ENCODE data around the gene KCNMB2.

KCNMB2 gene

DNA sequence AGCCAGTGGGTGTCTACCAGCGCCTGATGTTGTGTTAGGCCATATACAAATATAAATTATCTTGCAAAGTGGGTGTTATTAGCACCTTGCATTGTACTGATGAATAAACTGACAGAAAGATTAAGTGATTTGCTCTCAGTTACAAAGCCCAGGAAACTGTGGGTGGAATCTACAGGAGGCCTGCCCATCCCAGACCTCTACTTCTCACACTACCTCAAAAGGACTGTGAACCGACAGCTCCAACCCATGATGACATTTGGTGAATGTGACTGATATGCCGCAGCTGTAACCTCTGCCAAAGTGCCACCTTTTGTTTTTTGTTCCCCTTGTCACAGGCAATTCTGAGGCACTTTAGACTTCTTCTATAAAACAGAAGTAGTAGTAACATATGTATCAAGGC, 43.7 kb upstream of the KCNMB2 start:
- no peak overlapping the region for H2BK15ac ChIP-seq (ENCODE audit: low read length)
- H3K9ac ChIP-seq (ENCODE audit: low read depth, low read length, poor library complexity): no peak overlapping the region
- WGBS, 2 donors (ENCODE audit: extremely low coverage in 2 of 2, insufficient read length in 2 of 2, insufficient replicate concordance in 1 of 2): no CpG with 5 or more reads among the region's 3 CpGs
- no peak overlapping the region for H3K18ac ChIP-seq (ENCODE audit: low read length)
- H4K8ac ChIP-seq (ENCODE audit: low read depth, low read length): no peak overlapping the region
- no peaks in the 10 kb centered on the region for H3K4me1 ChIP-seq (ENCODE audit: control insufficient read depth in 2 of 2, insufficient read depth in 1 of 2, low read depth in 1 of 2, low read length in 2 of 2)
- H3K9me3 ChIP-seq (replicated peaks in 1 of 2; ENCODE audit: control insufficient read depth in 2 of 2, insufficient read depth in 1 of 2, low read depth in 1 of 2, low read length in 2 of 2): no peaks in the 10 kb centered on the region
- H3K27me3 ChIP-seq (ENCODE audit: control insufficient read depth in 3 of 3, insufficient read depth in 3 of 3, low read depth in 1 of 3, low read length in 3 of 3): no peaks in the 10 kb centered on the region
- no peak overlapping the region for H2BK5ac ChIP-seq (ENCODE audit: low read length)
- no peak overlapping the region for H3K23ac ChIP-seq (ENCODE audit: low read depth, low read length, poor library complexity)
- H4K91ac ChIP-seq (ENCODE audit: low read depth, low read length, poor library complexity): no peak overlapping the region
- H3K36me3 ChIP-seq (replicated peaks in 1 of 2; ENCODE audit: control insufficient read depth in 2 of 2, insufficient read depth in 2 of 2, low read length in 2 of 2): no peaks in the 10 kb centered on the region
- H2AFZ ChIP-seq (ENCODE audit: low read length): no peak overlapping the region
- no peak overlapping the region for H3K4me3 ChIP-seq (ENCODE audit: low read length in 2 of 2)
- no peak overlapping the region for H3K27ac ChIP-seq (replicated peaks; ENCODE audit: low read length)
- no peak overlapping the region for H2AK5ac ChIP-seq (ENCODE audit: low read depth, low read length)
- H3K4ac ChIP-seq (ENCODE audit: low read length): no peak overlapping the region
- H2BK120ac ChIP-seq (ENCODE audit: low read depth, low read length): no peak overlapping the region
- H3K79me1 ChIP-seq (ENCODE audit: low read depth, low read length): no peaks in the 10 kb centered on the region
- DNase-seq (ENCODE audit: low spot score): no peak
- H3K14ac ChIP-seq (ENCODE audit: low read length): no peak overlapping the region
- H3K4me2 ChIP-seq (ENCODE audit: insufficient read depth, low read length, poor library complexity, severe bottlenecking): no peak overlapping the region
- H2BK12ac ChIP-seq (ENCODE audit: low read length): no peak overlapping the region

DNA sequence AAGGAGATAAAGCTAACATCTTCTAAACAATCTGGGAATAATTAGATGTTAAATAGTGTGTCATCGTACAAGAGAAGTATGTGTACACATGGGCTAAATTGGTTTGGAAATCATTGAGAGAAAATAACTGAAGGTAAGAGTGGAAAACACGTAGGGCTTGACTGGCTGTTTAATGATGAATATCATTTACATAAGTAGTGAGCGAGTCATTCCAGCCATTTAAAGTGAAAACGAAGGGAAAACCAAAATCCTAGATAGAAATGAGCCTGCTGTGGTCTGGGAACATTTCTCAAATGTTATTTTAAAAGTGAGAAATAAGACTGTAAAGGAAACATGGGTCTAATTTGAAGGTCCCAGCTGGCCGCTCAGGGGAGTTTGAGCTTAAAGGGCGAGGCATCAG, 41.9 kb upstream of the KCNMB2 start:
- no peak overlapping the region for H3K23ac ChIP-seq (ENCODE audit: low read depth, low read length, poor library complexity)
- no peak overlapping the region for H3K4me2 ChIP-seq (ENCODE audit: insufficient read depth, low read length, poor library complexity, severe bottlenecking)
- no peak overlapping the region for H3K14ac ChIP-seq (ENCODE audit: low read length)
- no peak overlapping the region for H3K9ac ChIP-seq (ENCODE audit: low read depth, low read length, poor library complexity)
- H2BK12ac ChIP-seq (ENCODE audit: low read length): no peak overlapping the region
- H4K91ac ChIP-seq (ENCODE audit: low read depth, low read length, poor library complexity): no peak overlapping the region
- no peaks in the 10 kb centered on the region for H3K79me1 ChIP-seq (ENCODE audit: low read depth, low read length)
- no peak overlapping the region for H2BK120ac ChIP-seq (ENCODE audit: low read depth, low read length)
- no CpG with 5 or more reads among the region's 6 CpGs for WGBS, 2 donors (ENCODE audit: extremely low coverage in 2 of 2, insufficient read length in 2 of 2, insufficient replicate concordance in 1 of 2)
- no peak overlapping the region for H4K8ac ChIP-seq (ENCODE audit: low read depth, low read length)
- H2BK15ac ChIP-seq (ENCODE audit: low read length): no peak overlapping the region
- no peaks in the 10 kb centered on the region for H3K27me3 ChIP-seq (ENCODE audit: control insufficient read depth in 3 of 3, insufficient read depth in 3 of 3, low read depth in 1 of 3, low read length in 3 of 3)
- H3K36me3 ChIP-seq (replicated peaks in 1 of 2; ENCODE audit: control insufficient read depth in 2 of 2, insufficient read depth in 2 of 2, low read length in 2 of 2): no peaks in the 10 kb centered on the region
- no peak overlapping the region for H3K18ac ChIP-seq (ENCODE audit: low read length)
- H3K4ac ChIP-seq (ENCODE audit: low read length): no peak overlapping the region
- no peak overlapping the region for H3K27ac ChIP-seq (replicated peaks; ENCODE audit: low read length)
- no peak overlapping the region for H2BK5ac ChIP-seq (ENCODE audit: low read length)
- H3K9me3 ChIP-seq (replicated peaks in 1 of 2; ENCODE audit: control insufficient read depth in 2 of 2, insufficient read depth in 1 of 2, low read depth in 1 of 2, low read length in 2 of 2): no peaks in the 10 kb centered on the region
- no peaks in the 10 kb centered on the region for H3K4me1 ChIP-seq (ENCODE audit: control insufficient read depth in 2 of 2, insufficient read depth in 1 of 2, low read depth in 1 of 2, low read length in 2 of 2)
- no peak overlapping the region for H2AK5ac ChIP-seq (ENCODE audit: low read depth, low read length)
- no peak for DNase-seq (ENCODE audit: low spot score)
- H2AFZ ChIP-seq (ENCODE audit: low read length): no peak overlapping the region
- H3K4me3 ChIP-seq (ENCODE audit: low read length in 2 of 2): no peak overlapping the region

- Histone ChIP-seq H2AFZ (ENCODE audit: low read length) (no peak overlapping the region), H2BK5ac (ENCODE audit: low read length) (no peak overlapping the region), H3K23ac (ENCODE audit: low read depth, low read length, poor library complexity) (no peak overlapping the region), H3K9me3 (replicated peaks in 1 of 2; ENCODE audit: control insufficient read depth in 2 of 2, insufficient read depth in 1 of 2, low read depth in 1 of 2, low read length in 2 of 2) (no peaks in the 10 kb centered on the region), H2BK120ac (ENCODE audit: low read depth, low read length) (no peak overlapping the region), H3K36me3 (replicated peaks in 1 of 2; ENCODE audit: control insufficient read depth in 2 of 2, insufficient read depth in 2 of 2, low read length in 2 of 2) (no peaks in the 10 kb centered on the region), H3K18ac (ENCODE audit: low read length) (no peak overlapping the region), H3K79me1 (ENCODE audit: low read depth, low read length) (no peaks in the 10 kb centered on the region), H3K4me3 (ENCODE audit: low read length in 2 of 2) (no peak overlapping the region), H2BK15ac (ENCODE audit: low read length) (no peak overlapping the region), H2BK12ac (ENCODE audit: low read length) (no peak overlapping the region), H3K9ac (ENCODE audit: low read depth, low read length, poor library complexity) (no peak overlapping the region), H3K27ac (replicated peaks; ENCODE audit: low read length) (no peak overlapping the region), H3K27me3 (ENCODE audit: control insufficient read depth in 3 of 3, insufficient read depth in 3 of 3, low read depth in 1 of 3, low read length in 3 of 3) (no peaks in the 10 kb centered on the region), H4K8ac (ENCODE audit: low read depth, low read length) (no peak overlapping the region), H3K4me2 (ENCODE audit: insufficient read depth, low read length, poor library complexity, severe bottlenecking) (no peak overlapping the region), H3K4me1 (ENCODE audit: control insufficient read depth in 2 of 2, insufficient read depth in 1 of 2, low read depth in 1 of 2, low read length in 2 of 2) (no peaks in the 10 kb centered on the region), H3K4ac (ENCODE audit: low read length) (no peak overlapping the region), H2AK5ac (ENCODE audit: low read depth, low read length) (no peak overlapping the region), H3K14ac (ENCODE audit: low read length) (no peak overlapping the region), H4K91ac (ENCODE audit: low read depth, low read length, poor library complexity) (no peak overlapping the region)
- no peak for DNase-seq (ENCODE audit: low spot score)
- no CpG with 5 or more reads among the region's 1 CpG for WGBS, 2 donors (ENCODE audit: extremely low coverage in 2 of 2, insufficient read length in 2 of 2, insufficient replicate concordance in 1 of 2)
Measured at GRCh38 chr3:178496911-178497310, 39.3 kb upstream of the KCNMB2 start.

DNA sequence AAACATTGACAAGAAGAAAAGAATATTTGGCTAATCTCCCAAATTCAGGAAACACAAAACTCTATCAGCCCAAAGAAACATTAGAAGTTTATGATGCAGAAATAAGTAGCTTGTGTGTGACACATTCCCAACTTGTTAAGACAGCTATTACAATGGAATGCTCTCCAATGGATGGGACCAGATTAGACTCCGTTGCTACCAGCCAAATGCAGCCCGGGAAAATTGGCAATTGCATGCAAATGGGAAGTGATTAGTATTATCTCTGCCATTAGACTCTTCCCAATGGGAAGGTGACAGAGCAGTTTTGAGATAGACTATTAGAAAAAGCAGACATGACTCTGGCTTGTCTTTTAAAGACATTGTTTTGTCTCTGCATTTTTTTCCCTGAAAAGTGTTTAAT, 37.4 kb upstream of the KCNMB2 start:
- no peak overlapping the region for H3K9ac ChIP-seq (ENCODE audit: low read depth, low read length, poor library complexity)
- H3K27me3 ChIP-seq (ENCODE audit: control insufficient read depth in 3 of 3, insufficient read depth in 3 of 3, low read depth in 1 of 3, low read length in 3 of 3): no peaks in the 10 kb centered on the region
- no peaks in the 10 kb centered on the region for H3K79me1 ChIP-seq (ENCODE audit: low read depth, low read length)
- H3K9me3 ChIP-seq (replicated peaks in 1 of 2; ENCODE audit: control insufficient read depth in 2 of 2, insufficient read depth in 1 of 2, low read depth in 1 of 2, low read length in 2 of 2): no peaks in the 10 kb centered on the region
- no peak overlapping the region for H2BK120ac ChIP-seq (ENCODE audit: low read depth, low read length)
- no peak for DNase-seq (ENCODE audit: low spot score)
- no peak overlapping the region for H3K23ac ChIP-seq (ENCODE audit: low read depth, low read length, poor library complexity)
- H4K8ac ChIP-seq (ENCODE audit: low read depth, low read length): no peak overlapping the region
- H2BK5ac ChIP-seq (ENCODE audit: low read length): no peak overlapping the region
- H3K14ac ChIP-seq (ENCODE audit: low read length): no peak overlapping the region
- no peak overlapping the region for H3K27ac ChIP-seq (replicated peaks; ENCODE audit: low read length)
- H2BK15ac ChIP-seq (ENCODE audit: low read length): no peak overlapping the region
- no peak overlapping the region for H3K18ac ChIP-seq (ENCODE audit: low read length)
- no peak overlapping the region for H3K4ac ChIP-seq (ENCODE audit: low read length)
- no peak overlapping the region for H2AFZ ChIP-seq (ENCODE audit: low read length)
- no peaks in the 10 kb centered on the region for H3K4me1 ChIP-seq (ENCODE audit: control insufficient read depth in 2 of 2, insufficient read depth in 1 of 2, low read depth in 1 of 2, low read length in 2 of 2)
- H3K36me3 ChIP-seq (replicated peaks in 1 of 2; ENCODE audit: control insufficient read depth in 2 of 2, insufficient read depth in 2 of 2, low read length in 2 of 2): no peaks in the 10 kb centered on the region
- no peak overlapping the region for H3K4me3 ChIP-seq (ENCODE audit: low read length in 2 of 2)
- H2AK5ac ChIP-seq (ENCODE audit: low read depth, low read length): no peak overlapping the region
- H2BK12ac ChIP-seq (ENCODE audit: low read length): no peak overlapping the region
- no peak overlapping the region for H4K91ac ChIP-seq (ENCODE audit: low read depth, low read length, poor library complexity)
- no peak overlapping the region for H3K4me2 ChIP-seq (ENCODE audit: insufficient read depth, low read length, poor library complexity, severe bottlenecking)
- no CpG with 5 or more reads among the region's 2 CpGs for WGBS, 2 donors (ENCODE audit: extremely low coverage in 2 of 2, insufficient read length in 2 of 2, insufficient replicate concordance in 1 of 2)

Data from neuronal stem cell (in vitro differentiated cells).